GM21529 (cell line): Measurements from ENCODE around the gene BIRC3.
A peak's percentile ranks its signal among the peaks of the same experiment; 100 is the strongest.

ENCODE experiments used
- ATAC-seq: cut with Tn5 transposase; IDR thresholded peaks from one replicate; pipeline ENCODE4 v1.9.1; 2021; ENCODE audit not compliant: unreplicated experiment

The BIRC3 gene

DNA sequence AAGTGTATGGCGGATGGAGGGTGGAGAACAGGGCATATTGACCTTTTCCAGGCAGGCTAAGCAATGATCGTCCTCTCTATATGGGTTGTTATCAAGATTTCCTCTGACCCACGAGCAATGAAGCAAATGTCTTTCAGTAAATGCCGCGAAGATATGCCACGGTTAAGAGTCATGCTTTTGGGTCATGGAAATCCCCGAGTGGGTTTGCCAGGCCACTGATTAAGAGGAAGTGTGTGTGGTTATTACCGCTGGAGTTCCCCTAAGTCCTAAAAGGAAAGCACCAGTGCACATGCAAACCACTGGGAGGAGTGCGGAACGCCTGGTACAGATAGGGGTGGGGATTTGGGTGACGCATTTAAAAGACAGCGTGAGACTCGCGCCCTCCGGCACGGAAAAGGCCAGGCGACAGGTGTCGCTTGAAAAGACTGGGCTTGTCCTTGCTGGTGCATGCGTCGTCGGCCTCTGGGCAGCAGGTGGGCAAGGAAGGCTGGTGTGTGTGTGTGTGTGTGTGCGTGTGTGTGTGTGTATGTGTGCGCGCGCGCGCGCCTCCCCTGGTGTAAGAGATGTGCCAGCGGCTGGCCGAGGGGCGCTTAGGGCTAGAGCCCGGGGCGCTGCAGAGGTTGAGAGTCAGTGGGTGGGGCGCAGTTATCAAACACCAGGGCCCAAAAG lies at the start of gene BIRC3:
TSS of gene BIRC3 (plus strand) at position 386 of the 669 bp plus-strand sequence. CDS start 7,026 bp downstream, outside the sequence.
- peak; percentile 81 for ATAC-seq

DNA sequence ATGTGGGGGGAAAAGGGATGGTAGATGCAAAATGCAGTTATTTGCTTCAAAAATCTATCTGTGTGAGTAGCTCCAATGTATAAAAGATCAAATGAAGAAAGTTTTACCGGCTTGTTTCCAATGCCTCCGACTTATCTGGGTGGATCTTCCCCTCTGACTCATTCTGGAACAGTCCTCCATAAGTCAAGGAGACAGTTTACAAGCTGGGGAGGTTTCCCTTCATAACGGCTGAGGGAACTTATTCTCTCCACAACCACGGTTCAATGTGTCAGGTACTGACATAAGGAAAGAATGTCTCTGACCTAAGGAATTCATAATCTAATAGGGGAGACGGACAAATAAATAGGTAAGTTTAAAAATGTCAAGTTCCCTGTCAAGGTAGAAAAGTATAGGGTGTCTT lies 49.7 kb upstream of the BIRC3 start:
- no peak for ATAC-seq

DNA sequence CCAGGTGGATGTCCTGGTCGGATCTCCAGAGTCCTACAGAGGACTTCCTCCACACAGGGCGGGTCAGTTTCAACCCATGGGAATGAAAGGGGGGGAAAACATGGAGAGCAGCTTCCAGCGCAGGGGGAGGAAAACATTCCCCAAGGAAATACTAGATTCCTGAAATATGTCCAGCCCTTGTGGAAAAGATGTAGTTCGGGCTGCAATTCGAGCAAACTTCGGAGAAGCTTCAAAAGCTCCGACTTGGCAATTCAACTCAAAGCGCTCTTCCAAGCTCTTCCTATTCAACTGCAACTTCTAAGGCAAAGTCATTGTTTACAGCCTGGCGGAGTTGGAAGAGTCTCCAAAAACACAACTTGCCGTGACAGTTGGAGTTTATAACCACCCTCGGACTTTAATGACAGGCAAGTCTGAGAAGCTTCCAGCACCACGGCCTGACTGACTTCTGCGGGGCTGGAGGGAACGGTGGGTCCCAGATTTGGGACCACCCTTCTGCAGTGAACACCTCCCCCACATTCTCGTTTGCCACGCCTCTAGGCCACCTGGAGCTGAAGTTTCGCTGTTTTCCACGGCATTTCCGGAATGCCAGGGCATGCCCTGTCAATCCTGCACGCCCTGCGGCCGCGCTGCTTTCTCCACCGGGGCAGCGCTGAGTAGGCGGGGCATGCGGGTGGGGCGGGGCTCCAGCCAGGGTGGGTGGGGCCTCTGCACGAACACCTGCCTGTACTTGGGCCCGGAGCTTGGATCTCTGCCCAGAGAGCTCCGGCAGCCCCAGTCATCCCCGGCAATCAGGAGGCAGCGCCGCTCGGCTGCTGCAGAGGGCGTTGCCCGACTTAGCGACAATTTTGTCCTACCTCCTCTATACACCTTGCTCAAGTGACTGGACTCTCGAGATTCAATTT lies 49.0 kb upstream of the BIRC3 start:
- ATAC-seq: peak; percentile 98

DNA sequence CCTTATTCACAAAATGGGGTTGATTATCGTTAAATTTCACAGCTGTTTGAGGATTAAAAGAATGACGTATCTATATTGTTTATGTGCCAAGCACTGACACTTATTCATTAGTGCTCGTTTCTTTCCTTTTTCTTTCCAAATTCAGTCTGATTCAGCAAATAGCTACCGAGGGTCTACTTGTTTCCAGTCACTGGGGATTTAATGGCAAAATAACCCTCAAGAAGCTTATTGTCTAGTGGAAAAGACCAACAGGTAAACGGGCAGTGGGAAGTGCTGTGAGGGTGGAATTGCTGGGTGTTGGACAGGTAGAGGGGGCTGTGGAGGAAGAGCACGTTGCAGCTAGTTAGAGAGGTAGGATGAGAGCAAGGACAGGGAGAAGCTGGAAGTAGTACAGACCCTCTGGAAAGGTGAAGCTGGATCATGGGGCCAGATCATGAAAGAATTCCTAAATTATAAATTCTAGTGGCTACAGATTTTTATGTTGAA lies 48.3 kb upstream of the BIRC3 start:
- ATAC-seq: no peak

DNA sequence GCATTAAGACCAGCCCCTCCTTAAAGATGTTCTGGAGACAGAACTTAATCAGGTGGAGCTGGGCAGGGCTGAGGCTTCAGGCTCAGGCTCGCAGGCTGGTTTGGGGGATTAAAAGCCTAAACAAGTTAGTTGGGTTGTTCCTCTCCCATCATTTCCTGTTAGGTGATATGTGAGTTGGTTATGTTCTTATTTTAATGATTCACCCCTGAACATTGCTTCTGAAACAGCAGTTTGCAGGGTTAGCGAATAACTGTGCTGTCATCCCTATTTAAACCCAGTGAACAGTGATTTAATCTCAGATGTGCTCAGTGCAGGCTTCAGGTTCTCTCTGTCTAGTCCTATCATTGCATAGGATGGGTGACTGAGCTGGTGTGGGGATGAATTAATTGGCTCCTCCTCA lies 47.4 kb upstream of the BIRC3 start:
- no peak for ATAC-seq

DNA sequence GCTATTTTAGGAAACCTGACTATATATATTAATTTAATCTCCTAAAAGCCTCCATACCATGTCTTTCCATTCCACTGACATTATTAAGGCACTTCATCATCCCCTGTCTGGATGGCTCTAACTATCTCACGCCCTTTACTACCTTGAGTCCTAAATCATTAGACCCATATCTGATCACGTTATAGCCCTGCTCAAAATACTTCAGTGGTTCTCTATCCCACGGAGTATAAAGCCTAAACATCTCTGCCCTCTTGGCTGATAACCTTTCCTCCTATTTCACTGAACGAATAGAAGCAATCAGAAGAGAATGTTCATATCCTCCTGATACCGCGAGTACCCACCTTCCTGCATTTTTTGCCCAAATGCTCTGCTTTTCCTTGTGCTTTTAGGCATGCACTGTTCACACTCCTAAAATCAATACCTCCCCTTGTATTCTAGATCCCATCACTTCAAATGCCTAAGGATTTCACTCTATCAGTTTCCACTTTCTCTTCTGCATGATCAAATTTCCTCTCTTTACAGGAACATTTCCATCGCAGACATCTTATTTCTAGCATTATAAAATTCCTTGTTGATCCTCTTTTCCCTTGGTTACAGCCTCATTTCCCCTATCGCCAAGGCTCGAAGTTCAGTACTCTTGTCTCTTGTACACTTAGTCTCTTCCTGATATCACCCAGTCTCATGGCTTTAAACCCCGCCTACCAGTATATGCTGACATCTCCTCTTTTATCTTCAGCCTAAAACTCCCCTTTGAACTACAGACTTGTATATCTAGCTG lies 45.0 kb upstream of the BIRC3 start:
- ATAC-seq: no peak

DNA sequence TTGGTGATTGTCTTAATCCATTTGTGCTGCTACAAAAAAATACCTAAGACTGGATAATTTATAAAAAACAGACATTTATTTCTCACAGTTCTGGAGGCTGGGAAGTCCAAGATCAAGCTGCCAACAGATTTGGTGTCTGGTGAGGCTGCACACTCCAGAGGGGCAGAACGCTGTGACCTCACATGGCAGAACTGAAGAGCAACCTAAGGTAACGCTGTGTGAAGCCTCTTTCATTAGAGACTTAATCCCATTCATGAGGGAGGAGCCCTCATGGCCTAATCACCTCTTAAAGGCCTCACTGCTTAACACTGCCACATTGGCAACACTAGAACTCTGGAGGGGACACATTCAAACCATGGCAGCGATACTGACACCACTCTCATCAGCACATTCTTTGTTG lies 42.7 kb upstream of the BIRC3 start:
- no peak for ATAC-seq

DNA sequence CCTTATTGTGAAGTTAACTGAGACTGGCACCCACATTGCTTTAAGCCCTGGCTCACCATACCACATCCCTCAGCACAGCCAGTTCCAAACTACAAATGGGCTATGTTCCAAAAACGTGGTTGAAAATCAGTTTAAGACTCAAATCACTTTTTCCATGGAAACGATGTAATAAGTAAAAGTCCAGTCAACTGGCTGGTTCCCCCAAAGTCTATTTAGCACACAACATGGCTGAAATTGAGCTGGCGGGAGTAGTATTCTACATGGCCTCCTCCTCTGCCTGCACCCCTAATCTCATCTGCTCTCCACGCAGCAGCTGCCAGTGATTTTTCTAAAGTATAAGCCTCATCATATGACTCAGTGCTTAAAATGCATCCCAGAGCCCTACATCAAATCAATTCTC lies 40.9 kb upstream of the BIRC3 start:
- ATAC-seq: no peak

DNA sequence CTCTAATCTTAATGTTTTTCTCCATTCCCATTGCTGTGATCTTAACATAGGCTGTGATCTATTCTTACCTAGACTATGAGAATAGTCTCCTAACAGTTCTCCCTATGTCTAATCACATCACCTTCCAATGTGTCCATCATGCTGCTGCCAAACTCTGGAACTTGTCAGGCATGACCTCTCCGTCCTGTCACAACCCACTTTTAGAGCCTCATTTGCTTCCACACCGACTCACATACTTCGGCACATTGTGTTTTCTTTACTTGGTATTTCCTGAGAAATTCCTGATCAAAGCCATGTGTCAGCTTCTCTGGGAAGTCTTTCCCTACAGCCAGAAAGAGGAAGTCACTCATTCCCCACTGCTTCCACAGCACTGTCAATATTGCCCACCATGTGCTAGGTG lies 40.5 kb upstream of the BIRC3 start:
- ATAC-seq: no peak

DNA sequence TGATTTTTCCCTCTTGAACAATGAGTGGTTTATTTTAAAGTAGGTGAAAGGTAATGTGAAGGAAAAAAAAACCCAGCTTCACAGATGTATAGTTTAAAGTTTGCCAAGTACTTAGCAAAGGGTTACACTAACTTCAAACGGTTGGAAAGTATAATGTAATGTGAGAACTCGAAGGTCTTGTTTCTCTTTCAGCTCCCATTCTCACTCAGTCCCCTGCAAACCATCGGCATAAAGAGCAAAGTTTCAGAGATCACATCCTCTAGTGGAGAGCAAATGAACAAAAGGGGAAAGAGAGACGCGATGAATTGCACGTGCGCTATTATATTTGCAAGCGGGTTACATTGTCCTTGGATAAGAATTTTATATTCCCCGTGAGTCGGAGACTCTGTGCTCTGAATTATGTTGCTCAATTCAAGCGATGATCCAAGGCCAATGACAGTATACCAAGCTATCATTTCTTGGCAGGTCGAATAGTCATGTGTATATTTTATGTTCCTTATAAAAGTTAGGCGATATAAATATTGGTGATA lies 37.6 kb upstream of the BIRC3 start:
- ATAC-seq: peak; percentile 98

DNA sequence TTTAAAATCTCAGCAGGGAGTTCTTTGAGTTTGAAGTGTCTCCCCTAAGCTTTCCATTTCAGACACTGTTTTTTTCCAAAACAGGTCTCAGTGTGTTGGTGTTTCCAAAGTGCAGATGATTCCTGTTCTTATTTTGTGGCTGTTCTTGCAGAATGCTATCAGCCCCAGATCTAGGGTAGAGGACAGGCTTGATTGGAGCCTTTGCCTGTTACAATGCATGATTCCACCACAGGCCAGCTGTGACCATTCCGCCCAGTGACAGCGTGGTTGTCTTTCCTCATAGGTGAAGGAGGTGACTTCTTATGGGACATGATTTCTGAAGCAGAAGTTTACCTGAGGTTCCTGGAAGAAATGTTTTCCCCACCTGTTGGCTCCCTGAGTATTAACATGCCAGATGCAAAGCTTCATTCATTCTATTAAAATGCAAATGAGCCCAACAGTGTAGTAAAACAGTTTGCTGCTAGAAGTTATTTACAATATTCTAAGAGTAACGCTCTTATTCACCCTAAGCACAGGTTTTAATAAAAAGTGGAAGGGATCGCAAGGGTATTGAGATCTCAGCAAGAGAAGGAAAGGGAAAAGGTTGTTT lies 36.9 kb upstream of the BIRC3 start:
- ATAC-seq: no peak

DNA sequence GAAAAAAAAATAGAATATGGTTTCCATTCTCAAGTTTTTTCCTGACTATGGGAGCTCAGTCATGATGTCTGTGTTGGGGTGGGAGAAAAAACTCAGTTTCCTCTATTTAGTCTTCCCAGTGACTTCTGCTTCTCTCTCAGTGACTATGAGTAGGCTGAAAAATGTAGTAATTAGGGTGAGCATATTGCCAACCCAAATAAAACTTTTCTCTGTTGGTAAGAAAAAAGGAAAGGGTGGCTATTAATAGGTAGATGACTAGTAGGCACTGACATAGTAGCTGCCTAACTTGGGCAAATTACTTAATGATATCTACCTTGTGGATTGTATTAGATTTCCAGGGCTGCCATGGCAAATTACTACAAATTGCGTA lies 34.2 kb upstream of the BIRC3 start:
- no peak for ATAC-seq

DNA sequence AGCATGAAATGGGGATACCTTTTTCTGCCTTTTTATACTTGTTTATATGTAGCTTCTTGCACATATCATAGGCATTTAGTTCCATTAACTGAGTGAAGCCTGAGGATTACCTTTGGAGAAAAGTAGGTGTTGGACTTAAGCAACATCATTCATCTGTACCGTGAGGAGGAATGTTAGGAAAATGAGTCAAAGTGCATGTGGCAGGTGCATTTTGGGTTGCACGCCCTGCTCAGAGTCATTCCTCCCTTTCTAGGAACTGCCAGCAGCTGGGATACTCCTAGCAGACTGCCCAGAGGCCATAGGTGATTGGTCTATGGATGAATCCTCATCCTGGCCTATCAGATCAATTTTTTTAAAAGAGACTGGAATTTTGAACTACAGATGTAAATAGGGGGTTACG lies 33.3 kb upstream of the BIRC3 start:
- no peak for ATAC-seq

DNA sequence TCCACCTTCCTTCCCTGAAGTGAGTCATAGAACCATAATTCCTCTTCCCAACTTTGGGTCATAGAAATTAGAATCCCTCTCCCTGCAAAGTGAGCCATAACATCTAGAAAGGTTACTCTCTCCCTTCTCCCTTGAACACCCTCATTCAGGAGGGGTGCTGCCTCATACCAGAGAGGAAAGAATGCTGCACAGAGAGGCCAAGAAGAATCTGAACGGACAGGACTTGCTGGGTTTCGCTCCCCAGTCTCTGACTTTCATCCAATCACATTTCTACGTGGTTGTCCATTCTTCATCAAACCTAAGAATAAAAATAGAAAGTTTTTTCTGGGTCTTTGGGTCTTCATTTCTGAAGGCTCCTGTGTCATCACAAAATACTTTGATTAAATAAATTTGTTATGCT lies 31.0 kb upstream of the BIRC3 start:
- ATAC-seq: no peak

DNA sequence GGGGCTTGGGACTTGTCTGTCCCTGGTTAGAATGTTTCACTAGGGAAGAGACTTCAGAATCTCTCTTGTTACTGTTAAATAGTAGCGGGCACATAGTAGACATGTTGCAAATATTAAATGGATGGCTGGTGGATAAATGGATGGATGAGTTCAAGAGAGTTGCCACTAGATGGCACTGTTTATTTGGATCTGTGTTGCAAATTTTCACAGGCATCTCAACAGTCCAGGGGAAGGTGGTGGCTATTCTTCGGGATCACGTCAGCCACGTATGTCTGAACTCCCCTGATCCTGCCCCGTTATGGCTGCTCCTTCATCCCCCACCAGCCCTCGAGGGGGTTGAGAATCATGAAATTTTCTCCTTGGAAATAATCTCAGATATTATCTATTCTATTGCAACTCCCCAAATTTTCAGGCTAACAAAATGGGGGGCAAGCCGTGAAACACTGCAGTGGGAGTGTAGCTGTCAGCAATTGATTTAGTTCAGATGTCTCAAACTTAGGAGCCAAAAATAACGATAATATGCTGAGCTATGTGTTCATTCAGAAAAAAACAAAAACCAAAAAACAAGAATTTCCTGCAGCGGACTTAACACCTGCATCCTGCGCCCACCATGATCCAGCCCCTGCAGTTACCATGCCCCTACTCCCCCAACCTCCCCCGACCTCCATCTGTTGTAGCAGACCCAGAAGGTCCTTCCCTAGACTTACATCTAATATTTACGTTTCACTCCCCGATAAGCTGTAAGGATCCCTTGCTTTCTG lies 29.1 kb upstream of the BIRC3 start:
- ATAC-seq: peak; percentile 90

DNA sequence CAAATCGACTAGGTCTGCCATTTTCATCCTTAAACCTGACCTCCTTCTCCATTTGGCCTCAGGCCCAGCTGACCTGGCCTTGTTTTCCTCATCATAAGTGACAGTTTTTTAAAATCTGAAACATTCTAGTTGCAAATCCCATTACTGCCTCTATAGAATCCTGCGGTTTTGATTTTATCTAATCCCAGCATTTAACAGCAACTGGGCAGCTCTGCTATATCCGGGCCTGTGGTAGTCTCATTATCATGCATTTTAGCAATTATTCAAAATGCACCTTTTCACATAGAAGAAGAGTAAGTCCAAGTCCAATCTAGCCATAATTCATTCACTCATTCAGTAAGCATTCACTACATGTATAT lies 28.6 kb upstream of the BIRC3 start:
- ATAC-seq: no peak

DNA sequence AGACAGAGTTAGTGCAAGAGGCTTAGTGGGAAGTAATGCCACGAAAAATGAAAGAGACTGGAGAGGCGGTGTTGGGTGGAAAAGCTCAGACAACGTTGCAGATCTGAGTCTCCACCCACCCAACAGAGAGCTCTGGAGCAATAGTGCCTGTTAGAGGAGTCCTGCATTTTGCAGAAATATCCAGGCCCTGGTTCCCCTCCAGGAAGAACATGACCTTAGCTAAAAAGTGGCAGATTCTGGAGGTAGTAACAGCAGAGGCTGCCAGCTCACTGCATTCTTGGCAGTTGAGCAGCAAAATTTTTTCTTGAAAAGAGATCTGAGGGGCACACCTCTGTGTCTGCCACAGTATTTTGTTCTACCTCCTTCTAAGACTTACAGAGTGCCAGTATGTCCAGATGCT lies 27.7 kb upstream of the BIRC3 start:
- ATAC-seq: no peak

DNA sequence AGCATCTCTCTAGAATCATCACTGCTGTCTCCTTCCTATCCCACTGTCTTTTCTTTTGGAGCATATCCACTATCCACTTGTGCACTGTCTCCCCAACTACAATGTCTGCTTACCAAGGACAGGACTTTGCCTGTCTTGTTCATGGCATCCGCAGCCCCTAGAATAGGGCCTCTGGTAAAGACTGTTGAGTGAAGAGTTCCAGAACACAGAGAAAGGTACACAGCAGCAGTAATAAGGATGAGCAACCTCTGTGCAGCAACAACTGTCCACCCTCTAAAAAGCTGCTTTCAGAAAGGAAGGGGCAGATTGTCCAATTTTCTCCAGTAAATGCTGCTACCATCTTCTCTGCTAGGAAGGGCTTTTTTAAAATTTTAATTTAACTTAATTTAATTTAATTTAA lies 25.5 kb upstream of the BIRC3 start:
- ATAC-seq: no peak

DNA sequence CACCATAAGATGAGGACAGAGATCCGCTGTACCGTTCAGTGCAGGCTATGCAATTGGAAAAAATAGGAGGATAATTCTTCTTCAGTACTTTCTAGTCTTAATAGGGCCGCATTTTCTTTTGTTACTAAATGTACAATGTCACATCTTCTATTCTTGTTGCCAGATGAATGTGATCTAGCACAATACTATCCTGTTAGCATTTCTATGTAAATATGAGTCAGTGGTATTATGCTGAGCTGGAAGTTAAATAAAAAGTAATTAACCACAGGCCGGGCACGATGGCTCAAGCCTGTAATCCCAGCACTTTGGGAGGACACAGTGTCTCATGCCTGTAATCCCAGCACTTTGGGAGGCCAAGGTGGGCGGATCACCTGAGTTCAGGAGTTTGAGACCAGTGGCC lies 24.4 kb upstream of the BIRC3 start:
- no peak for ATAC-seq

DNA sequence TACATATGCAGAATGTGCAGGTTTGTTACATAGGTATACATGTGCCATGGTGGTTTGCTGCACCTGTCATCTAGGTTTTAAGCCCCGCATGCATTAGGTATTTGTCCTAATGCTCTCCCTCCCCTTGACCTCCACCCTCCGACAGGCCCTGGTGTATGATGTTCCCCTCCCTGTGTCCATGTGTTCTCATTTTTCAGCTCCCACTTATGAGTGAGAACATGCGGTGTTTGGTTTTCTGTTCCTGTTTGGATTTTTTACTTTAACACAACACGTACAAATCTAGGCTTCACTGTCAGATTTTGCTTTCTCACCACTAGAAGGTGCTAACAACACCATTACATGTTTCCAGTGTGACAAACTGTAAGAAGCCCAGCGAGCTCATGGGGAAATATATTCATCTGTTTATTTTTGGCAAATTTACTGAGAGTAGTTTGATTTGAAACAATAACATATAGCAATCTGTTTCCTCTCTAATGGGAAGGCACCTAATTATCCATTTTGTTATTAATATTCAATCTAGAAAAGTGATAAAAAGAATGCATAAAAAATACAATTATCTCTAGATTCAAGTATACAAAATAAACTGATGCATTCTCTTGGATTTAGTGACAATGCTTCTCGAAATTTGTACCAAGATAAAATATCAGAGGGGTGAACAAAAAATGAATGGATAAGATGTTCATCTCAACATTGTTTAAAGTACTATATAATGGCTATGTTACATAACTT lies 23.2 kb upstream of the BIRC3 start:
- ATAC-seq: peak; percentile 91
